Measurements from ENCODE around the gene IHH. TPM values are rescaled to one million over a fixed set of nuclear protein-coding genes. Genes with fewer than 3 reads are reported as not detected.

IHH gene
- total RNA-seq, 6 donors from 2014 or later, result 0.80 to 4.4 (median 1.5) TPM; not detected in 2

GRCh38 chr2:219025637-219026585, 34.8 kb downstream of the IHH start:
- Histone ChIP-seq H3K27me3 (no peaks in the 10 kb centered on the region), H3K9me3 (no peaks in the 10 kb centered on the region), H3K4me1 (peaks cover 0 to 3% (median 0%) of the 10 kb centered on the region in 4 donors), H3K4me3 (no peak overlapping the region), H3K27ac (no peak overlapping the region), H3K36me3 (no peaks in the 10 kb centered on the region)
- ATAC-seq (ENCODE audit: low FRiP score in 2 of 2) (no peak), DNase-seq (no peak)
- WGBS, 2 donors, result 86 to 90% methylated on average over 15 to 18 of the region's 18 CpGs
- TF ChIP-seq EP300 (IDR thresholded peaks at IDR 0.05), result no peak
- no peak for TF ChIP-seq POLR2AphosphoS5 (IDR thresholded peaks at IDR 0.05)
- TF ChIP-seq CTCF (IDR thresholded peaks at IDR 0.05), result no peak

- Histone ChIP-seq H3K27ac (no peak overlapping the region), H3K27me3 (no peaks in the 10 kb centered on the region), H3K4me1 (peaks cover 0 to 11% (median 0%) of the 10 kb centered on the region in 4 donors), H3K4me3 (no peak overlapping the region), H3K36me3 (no peaks in the 10 kb centered on the region), H3K9me3 (no peaks in the 10 kb centered on the region)
- WGBS, 2 donors, result 70 to 88% methylated on average over 11 of the region's 11 CpGs
- no peak for ATAC-seq (ENCODE audit: low FRiP score in 2 of 2)
- no peak for TF ChIP-seq POLR2AphosphoS5 (IDR thresholded peaks at IDR 0.05)
- TF ChIP-seq POLR2A (IDR thresholded peaks at IDR 0.05), result no peak
- TF ChIP-seq CTCF (IDR thresholded peaks at IDR 0.05), result no peak
- no peak for TF ChIP-seq EP300 (IDR thresholded peaks at IDR 0.05)
- no peak for DNase-seq
Measured at GRCh38 chr2:219024059-219024458, 36.7 kb downstream of the IHH start.

- DNase-seq, result no peak
Measured at GRCh38 chr2:219023045-219023605, 37.6 kb downstream of the IHH start.

GRCh38 chr2:219022616-219023015, 38.1 kb downstream of the IHH start:
- 85 to 88% methylated on average over 5 of the region's 5 CpGs for WGBS, 2 donors
- H3K27ac ChIP-seq, result no peak overlapping the region
- ATAC-seq (ENCODE audit: low FRiP score in 2 of 2), result no peak

More at GRCh38 chr2:219023045-219023605, 37.6 kb downstream of the IHH start:
- 73 to 78% methylated on average over 10 to 12 of the region's 12 CpGs for WGBS, 2 donors
- TF ChIP-seq EP300 (IDR thresholded peaks at IDR 0.05), result no peak
- TF ChIP-seq CTCF (IDR thresholded peaks at IDR 0.05), result no peak
- TF ChIP-seq POLR2AphosphoS5 (IDR thresholded peaks at IDR 0.05), result no peak
- TF ChIP-seq POLR2A (IDR thresholded peaks at IDR 0.05), result no peak
- Histone ChIP-seq H3K27me3 (no peaks in the 10 kb centered on the region), H3K9me3 (no peaks in the 10 kb centered on the region), H3K4me3 (no peak overlapping the region), H3K4me1 (peaks cover 0 to 11% (median 0%) of the 10 kb centered on the region in 4 donors), H3K36me3 (no peaks in the 10 kb centered on the region), H3K27ac (no peak overlapping the region)
- no peak for ATAC-seq (ENCODE audit: low FRiP score in 2 of 2)

More at GRCh38 chr2:219022616-219023015, 38.1 kb downstream of the IHH start:
- no peak for TF ChIP-seq CTCF (IDR thresholded peaks at IDR 0.05)
- no peak for TF ChIP-seq EP300 (IDR thresholded peaks at IDR 0.05)
- TF ChIP-seq POLR2AphosphoS5 (IDR thresholded peaks at IDR 0.05), result no peak
- TF ChIP-seq POLR2A (IDR thresholded peaks at IDR 0.05), result no peak
- H3K4me3 ChIP-seq, result no peak overlapping the region
- no peaks in the 10 kb centered on the region for H3K27me3 ChIP-seq
- no peaks in the 10 kb centered on the region for H3K36me3 ChIP-seq
- H3K9me3 ChIP-seq, result no peaks in the 10 kb centered on the region
- DNase-seq, result no peak
- H3K4me1 ChIP-seq, result peaks cover 0 to 11% (median 0%) of the 10 kb centered on the region in 4 donors
